GM10266 (cell line): ENCODE results near the gene LRRC17.

Experiments
- DNase-seq: peaks from one replicate; pipeline ENCODE4 v3.0.0; 2012; ENCODE audit errors: extremely low spot score
- TF ChIP-seq, protein P1 (sequence below): IDR thresholded peaks from 2 replicates; pipeline ENCODE4 v1.5.1; 2012; ENCODE audit warnings: mild to moderate bottlenecking, low read depth; ENCODE audit not compliant: control insufficient read depth, insufficient read depth; ENCODE audit errors: missing control alignments

Gene LRRC17

DNA sequence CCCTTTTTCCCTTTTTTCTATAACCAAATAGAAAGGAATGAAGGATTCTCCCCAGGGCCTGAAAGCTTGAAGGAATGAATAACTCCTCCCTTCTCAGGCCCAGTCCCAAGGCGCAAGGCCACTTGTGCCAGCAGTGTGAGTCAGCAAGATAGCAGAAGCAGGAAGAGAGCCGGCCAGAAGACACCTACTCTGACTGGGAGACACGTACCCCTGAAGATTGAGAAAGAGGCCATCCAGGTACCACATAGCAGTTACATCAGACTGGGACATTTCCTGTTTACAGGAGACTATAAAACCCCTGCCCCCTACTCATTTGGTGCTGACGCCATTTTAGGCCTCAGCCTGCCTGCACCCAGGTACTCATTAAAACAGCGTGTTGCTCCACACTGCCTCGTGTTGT, 65.5 kb downstream of the LRRC17 start:
- TF ChIP-seq, protein P1, sequence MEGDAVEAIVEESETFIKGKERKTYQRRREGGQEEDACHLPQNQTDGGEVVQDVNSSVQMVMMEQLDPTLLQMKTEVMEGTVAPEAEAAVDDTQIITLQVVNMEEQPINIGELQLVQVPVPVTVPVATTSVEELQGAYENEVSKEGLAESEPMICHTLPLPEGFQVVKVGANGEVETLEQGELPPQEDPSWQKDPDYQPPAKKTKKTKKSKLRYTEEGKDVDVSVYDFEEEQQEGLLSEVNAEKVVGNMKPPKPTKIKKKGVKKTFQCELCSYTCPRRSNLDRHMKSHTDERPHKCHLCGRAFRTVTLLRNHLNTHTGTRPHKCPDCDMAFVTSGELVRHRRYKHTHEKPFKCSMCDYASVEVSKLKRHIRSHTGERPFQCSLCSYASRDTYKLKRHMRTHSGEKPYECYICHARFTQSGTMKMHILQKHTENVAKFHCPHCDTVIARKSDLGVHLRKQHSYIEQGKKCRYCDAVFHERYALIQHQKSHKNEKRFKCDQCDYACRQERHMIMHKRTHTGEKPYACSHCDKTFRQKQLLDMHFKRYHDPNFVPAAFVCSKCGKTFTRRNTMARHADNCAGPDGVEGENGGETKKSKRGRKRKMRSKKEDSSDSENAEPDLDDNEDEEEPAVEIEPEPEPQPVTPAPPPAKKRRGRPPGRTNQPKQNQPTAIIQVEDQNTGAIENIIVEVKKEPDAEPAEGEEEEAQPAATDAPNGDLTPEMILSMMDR = no peak
- no peak for DNase-seq

DNA sequence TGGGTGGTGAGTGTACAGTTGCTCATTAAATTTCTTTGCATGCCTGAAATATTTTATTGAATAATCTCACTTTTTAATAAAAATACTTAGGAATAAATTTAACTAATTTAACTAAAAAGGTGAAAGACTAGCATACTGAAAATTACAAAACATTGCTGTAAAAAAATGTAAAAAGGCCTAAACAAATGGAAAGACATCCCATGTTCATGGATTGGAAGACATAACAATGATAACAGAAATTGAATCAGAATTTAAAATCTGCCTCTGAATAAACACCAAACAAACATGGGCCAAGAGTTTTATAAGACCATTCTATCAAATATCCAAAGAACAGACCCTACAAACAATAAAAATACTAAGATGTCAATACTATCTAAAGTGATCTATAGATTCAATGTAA, 66.9 kb downstream of the LRRC17 start:
- DNase-seq = no peak
- TF ChIP-seq, protein P1 = no peak

DNA sequence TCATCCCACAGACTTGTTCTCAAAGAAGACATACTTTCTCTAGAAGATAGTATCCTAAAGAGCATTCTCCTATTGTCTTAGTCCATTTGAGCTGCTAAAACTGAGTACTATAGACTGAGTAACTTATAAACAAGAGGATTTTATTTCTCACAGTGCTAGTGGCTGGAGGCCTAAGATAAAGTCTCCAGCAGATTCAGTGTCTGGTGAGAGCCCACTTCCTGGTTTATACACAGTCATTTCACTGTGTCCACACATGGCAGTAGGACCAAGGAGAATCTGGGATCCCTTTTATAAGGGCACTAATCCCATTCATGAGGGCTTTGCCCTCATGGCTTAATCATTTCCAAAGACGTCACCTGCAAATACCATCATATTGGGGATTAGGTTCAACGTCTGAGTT, 68.7 kb downstream of the LRRC17 start:
- DNase-seq = no peak
- TF ChIP-seq, protein P1 = no peak

DNA sequence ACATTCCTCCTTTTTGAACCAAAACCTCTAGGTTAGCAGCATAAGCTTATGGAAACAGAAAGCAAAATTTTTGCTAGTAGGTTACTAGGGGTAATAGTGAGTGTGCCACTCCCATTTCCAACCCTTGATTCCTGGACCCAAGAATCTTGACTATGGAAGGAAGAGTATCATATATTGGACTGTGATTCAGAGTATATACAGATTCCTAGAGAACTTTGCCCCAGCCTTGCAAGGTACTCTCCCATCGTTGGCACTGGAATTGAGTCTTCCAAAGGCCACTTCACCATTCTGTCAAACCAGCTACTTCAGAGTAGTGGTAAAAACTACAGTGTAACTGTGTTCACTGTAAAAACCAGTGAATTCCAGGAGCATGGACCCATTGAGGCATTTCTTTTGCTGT, 69.4 kb downstream of the LRRC17 start:
- TF ChIP-seq, protein P1 = no peak
- DNase-seq = no peak

DNA sequence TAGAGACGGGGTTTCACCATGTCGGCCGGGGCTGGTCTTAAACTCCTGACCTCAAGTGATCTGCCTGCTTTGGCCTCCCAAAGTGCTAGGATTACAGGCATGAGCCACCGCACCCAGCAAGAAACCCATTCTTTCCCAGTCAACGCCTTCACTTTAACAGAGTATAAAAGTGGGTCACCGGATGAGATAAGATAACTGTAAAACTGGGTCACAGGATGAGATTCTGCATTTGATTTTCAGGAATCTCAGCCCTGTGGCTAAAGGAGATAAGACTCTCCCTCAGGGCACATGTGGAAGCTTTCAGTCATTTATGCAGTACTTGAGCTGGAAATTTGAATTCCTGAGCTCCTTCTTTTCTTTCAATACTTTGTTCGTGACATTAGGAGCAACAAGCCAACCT, 70.8 kb downstream of the LRRC17 start:
- DNase-seq = no peak
- TF ChIP-seq, protein P1 = no peak

DNA sequence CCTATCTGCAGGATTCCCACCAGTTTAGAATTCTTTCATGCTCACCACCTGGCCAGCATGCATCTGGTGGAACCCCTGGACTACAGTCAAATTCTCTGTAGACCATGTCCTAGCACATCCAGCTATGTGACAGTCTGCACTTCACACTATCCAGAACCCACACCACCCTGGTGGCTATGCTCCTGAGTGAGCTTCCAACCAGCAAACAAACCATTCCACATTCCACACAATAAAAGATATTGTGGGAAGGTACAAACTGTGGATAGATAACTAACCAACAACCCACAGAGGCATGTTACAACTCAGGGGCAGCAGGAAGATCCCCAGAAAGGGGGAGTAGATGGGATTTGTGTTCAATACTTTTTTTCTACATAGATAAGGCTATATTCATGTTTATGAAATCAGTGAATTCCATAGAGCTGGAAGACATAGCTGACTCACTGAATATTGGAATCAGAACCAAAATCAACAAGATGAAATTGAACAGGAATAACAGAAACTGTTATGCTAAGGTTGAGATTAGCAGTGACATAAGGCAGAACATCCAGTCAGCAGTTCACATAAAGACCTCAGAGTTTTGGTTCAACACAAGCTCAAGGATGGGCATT, 72.5 kb downstream of the LRRC17 start:
- TF ChIP-seq, protein P1 = no peak
- no peak for DNase-seq

DNA sequence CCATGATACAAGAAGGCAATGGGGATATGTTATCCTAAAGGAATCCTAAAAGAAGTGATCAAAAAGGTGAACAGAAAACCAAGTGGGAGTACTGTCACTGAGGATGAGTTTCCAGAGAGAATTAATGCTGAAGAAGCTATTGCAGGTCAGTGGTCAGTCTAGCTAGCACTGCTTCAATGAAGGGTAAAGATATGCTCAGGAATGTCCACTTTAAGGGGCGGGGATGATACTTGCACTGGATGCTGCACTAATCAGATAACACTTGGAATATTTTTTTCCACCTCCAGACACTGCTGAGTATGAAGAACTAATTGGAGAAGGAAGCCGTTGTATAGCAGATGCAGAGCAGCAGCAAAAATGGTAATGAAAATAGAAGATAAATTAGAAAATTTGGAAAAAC, 75.3 kb downstream of the LRRC17 start:
- TF ChIP-seq, protein P1 = no peak
- no peak for DNase-seq
